GM21717 (cell line): ENCODE results near the gene CBX2.

Experiments
- ATAC-seq: cut with Tn5 transposase; IDR thresholded peaks from one replicate; pipeline ENCODE4 v1.9.1; 2021; ENCODE audit warnings: mild to moderate bottlenecking, moderate library complexity; ENCODE audit not compliant: unreplicated experiment

Gene CBX2

GRCh38 chr17:79799174-79799537, 21.2 kb downstream of the CBX2 start:
- no peak for ATAC-seq

DNA sequence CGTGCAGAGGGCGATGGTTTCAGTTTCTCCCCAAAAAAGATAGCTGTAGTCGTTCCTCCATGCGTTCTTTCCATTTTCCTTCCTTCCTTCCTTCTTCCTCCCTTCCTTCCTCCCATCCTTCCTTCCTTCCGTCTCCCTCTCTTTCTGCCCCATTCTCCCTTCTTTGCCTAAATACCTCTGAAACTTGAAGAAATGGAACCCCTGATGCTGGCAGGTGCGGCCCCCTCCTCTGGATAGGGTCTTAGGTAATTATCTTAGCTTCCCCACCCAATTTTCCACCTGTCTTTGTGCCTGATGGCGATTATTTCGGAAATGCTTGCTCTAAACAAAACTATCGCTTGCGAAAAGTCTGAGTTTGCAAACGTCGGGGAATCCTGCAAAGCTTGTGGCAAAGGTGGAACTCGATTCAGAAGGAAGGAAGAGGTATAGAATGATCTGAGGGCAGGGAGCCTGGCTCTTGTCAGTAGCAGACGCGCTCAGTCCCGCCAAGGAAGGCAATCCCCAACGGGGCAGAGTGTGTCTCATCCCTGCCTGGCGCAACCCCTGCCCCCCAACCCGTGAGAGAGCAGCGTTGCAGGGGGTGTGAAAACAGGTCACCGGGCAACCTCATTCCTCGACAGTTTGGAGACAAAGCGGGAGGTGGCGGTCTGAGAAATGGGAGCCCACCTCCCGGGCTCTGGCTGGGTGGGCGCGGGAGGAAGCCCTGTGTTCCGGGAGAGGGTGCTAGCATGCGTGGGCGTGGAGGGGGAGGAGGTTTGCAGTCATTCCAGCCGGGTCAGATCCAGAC, 21.8 kb downstream of the CBX2 start:
- ATAC-seq, result no peak

DNA sequence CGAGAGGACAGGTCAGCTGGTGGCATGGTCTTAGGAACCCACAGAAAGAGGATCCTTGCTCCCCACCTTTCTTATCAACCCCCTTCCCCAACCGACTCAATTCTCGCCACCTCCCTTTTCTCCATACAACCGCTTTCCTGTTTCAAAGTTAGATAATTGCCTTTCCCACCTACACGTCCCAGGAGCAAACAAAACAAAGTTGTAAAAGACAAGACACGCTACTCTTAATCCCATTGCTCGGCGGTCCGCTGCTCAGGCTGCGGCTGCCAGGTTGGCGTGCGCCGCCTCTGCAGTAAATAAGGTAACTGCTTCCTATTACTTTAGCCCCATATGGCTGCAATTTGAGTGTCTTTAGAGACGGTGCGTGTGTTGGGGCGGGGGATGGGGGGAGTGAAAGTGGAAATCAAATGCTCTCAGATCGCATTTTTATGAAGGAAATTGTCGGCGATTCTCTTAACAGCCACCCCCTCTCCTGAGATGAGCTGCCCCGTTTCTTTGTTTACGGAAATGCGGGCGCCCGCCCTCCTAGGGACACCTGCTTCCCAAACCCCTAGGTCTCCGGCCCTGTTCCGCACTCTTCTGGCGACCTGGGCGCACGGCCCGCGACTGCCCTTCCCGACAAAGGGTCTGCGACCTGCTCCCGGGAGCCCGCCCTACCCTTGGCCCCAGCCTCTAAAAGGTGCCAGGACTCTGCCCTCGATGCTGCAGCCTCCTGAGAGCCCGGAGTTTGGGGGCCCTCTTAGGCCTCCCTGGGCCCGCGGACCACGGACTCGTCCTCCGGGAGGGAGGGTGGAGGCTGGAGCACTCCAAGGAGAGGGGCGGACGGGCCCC, 22.6 kb downstream of the CBX2 start:
- ATAC-seq, result no peak

- ATAC-seq, result no peak
These were observed 23.4 kb downstream of the CBX2 start for GRCh38 chr17:79801156-79802038.

DNA sequence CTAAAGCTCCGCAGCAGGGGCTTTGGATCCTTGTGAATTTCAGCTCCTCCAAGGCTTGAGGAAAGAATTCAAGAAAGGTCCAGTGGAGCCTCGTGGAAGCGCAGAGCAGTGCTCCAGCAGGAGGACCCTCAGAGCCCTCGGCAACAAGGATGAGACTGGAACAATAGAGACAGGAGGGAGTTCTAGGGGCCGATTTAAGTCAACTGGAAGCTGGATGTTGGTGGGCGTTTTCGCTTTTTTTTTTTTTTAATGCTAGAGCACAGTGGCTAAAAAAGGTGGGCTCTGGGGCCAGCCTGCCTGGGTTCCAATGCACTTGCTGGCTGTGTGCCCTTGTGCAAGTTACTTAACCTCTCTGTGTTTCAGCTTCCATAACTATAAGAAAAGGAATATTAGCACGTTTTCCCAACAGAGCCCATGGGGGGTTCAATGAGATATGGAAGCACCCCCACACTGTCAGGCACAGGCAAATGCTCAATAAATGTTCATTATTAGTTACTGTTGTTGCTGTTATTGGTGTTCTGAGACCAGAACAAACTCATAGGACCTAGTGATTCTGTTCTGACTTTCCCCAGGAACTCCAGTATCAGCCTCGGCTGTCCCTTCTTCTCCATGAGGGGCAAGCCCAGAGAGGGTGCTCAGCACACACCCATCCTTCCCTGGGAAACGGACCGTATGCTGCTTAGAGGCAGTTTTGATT, 24.2 kb downstream of the CBX2 start:
- ATAC-seq, result no peak

GRCh38 chr17:79802736-79803420, 24.9 kb downstream of the CBX2 start:
- no peak for ATAC-seq

- no peak for ATAC-seq
These were observed 25.6 kb downstream of the CBX2 start for GRCh38 chr17:79803421-79803996.

DNA sequence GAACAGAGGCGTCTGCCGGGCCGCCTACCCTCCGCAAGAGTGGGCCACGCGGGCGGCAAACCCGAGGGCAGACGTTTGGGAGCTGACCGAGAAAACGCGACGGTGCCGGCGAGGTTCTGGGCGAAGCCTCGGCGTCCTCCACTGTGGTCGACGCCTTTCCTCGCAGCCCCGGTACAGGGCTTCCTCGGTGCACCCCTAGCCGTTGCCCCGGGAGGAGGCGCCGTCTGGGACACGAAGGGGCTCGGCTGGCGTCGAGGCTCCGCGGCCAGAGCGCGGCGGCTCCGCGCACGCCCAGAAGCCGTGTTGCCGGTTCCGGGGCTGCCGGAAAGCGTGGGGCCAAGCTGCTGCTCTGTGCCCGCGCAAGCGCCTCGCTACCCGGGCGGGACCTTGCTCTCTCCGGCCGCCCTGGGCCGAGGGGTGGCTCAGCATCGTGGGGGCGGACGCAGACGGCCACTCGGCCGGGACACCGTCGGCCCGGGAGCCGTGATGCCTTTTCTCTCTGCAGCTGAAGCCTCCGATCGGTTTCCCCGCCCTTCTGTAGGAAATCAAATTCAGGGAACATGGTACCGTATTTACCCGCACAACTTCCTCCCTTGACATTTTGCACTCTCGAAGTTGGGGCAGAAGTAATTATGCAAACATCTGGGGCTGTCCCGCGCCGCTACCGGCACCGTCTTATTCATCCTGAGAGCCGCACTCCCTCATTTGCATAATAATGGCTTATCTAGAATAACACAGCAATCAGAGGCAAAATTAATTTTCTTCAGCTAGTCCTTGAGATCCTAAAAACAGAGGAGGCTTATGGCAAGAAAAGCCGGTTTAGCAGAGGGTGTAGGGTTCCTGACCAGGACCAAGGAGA, 26.3 kb downstream of the CBX2 start:
- ATAC-seq, result peak; percentile 50

DNA sequence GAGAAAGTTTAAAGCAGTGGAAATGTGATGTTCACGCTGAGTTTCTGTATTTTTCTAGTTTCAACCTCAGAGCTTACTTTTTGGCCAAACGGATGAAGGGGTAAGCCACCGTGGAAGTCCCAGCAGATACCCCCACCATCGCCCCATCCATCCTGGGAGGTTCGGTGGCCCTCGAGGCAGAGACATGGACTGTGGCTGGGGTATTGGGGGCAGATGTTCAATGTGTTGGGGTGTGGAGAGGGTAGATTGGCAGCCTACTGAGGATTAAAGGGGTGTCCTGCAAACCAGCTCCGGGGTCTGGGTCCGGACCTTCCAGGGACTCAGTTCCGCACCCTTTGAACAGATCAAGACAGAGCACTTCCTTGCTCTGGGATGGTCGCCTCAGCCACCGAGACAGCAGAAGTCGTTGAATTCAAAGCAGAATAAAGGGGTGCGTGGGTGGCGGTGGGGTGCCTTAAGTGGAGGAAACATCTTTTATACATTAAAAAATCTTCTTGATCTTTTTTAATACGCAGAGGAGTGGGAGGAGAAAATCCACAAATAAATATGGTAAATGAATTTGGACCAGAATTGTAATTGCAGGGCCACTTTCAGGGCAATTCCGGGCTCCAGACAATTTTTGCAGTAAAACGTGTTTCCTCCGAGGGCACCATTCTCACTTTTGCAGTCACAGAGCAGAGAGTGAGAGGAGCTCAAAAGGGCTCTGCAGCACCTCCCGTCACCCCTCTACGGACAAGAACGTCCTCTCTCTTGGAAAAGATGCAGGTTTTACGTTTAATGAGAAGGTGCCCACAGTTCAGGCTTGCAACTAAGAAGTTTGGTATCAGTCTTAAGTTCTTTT, 27.1 kb downstream of the CBX2 start:
- peak; percentile 24 for ATAC-seq

DNA sequence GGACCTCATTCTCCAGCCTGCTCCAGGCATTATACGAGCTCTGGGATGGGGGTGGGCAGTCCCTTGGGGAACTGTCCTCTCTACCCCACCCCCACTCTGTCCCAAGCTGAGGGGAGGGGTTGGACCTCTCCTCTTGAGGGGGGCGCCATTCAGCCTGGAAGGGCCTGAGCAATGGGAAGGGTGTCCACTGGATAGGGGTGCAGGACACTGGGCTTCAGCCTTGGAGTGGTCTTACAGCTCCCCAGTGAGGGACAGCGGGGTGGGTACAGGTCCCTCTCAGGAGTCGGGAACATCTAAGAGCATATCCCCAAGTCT, 28.5 kb downstream of the CBX2 start:
- ATAC-seq, result no peak

DNA sequence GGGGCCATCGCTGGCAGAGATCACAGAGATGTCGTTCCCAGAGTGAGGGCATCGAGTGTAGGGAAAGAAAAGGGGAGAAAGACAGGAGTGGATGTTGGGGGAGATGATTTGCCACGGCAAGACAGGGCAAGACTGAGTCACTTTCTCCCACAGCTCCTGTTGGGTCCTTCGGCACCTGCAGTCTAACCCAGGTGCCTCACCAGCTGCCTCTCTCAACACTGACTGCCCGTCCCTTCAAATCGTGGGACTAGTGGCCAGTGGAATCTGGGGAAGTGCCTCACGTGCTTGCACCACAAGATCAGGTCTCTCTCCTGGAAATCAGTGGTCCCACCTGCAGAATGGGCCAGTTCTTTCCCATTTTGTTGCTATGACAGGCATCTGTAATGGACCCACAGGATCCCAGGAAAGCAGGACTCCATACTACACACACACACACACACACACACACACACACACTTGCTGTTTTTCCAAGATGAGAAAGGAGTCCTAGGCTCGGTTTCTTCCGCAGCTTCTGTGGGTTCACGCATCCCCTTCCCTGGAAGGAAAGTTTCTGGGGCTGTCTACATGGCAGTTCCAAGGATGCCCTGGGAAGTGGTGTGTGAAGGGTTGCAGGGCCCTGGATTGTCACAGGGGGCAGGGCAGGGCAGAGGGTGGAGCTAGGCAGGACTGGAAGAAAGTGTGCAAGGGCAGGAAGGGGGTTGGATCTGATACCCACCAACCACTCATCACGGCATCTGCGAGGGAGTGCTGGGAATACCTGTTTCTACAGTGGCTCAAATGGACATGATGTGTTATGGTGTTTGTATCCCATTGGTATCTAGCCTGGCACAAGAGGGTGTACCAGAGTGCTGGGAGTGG, 29.1 kb downstream of the CBX2 start:
- no peak for ATAC-seq

GRCh38 chr17:79808763-79809529, 31.0 kb downstream of the CBX2 start:
- no peak for ATAC-seq

DNA sequence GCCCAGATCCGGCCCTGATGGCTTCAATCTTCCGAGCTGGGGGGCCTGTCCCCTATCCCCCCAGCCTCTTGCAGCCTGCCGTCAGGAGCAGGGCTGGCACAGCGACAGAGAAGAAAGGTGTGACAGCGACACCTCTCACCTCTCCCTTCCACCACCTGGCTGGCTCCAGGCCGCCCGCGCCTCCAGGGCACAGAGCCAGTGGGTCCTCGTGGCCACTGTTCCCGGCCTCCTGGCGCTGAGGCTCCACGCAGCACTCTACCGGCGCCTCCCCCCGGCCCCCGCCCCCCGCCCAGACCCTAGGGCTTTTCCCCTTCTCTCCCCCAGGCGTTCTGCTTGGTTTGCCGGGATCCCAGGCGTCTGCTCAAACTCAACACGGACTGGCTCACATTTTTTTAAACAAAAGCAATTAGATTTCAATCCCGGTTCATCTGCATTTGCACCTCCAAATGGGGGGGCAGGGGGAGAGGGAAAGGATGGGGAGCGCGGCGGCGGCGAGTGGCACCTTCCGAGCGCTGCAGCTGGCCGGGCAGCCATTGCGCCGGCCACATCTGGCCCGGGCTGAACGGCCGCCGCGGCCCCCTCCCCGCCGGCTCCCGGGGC, 31.7 kb downstream of the CBX2 start:
- ATAC-seq, result no peak

DNA sequence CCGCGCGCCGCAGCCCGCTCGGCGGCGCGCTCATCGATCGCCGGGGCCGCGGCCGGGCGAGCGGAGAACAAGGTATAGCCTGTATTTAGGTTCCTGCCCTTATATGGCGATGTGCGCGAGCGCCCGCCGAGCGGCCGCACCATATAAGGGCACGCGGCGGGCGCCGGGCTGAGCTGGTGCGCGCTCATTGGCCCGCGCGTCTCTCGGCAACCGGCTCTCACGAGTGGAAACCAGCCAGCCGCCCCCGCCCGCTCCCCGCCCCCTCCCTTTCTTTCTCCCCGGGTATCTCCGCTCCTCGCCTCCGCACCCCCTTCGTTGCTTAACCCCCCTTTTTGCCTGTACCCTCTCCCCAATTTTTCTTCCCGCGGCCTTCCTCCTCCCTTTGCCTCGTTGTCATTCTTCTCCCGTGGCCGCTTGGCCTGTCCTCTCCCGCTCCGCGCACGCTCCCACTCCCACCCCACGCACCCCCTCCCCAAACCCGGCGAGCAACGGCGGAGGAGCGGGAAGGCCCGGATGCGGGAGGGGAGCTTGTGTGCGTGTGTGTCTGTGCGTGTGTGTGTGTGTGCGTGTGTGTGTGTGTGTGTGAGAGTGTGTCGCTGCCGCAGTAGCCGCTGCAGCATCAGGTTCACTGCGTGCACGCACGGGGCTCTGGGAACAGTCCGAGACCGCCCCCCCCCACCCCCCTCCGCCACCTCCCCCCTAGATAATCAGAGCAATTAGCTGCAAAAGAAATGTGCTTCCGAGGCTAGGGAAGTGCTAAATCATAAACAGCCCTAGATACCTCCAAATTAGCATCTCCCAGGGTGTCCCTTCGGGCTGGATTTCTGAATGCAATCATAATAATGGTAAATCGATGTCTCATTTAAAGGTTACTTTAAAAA, 32.4 kb downstream of the CBX2 start:
- ATAC-seq, result peak; percentile 67
